HG02571 (cell line): Measurements from ENCODE around the gene ATP11B.

Source experiments
- ATAC-seq: cut with Tn5 transposase; IDR thresholded peaks from one replicate; pipeline ENCODE4 v1.9.1; 2021; ENCODE audit warnings: mild to moderate bottlenecking, moderate library complexity; ENCODE audit not compliant: unreplicated experiment

The ATP11B gene

DNA sequence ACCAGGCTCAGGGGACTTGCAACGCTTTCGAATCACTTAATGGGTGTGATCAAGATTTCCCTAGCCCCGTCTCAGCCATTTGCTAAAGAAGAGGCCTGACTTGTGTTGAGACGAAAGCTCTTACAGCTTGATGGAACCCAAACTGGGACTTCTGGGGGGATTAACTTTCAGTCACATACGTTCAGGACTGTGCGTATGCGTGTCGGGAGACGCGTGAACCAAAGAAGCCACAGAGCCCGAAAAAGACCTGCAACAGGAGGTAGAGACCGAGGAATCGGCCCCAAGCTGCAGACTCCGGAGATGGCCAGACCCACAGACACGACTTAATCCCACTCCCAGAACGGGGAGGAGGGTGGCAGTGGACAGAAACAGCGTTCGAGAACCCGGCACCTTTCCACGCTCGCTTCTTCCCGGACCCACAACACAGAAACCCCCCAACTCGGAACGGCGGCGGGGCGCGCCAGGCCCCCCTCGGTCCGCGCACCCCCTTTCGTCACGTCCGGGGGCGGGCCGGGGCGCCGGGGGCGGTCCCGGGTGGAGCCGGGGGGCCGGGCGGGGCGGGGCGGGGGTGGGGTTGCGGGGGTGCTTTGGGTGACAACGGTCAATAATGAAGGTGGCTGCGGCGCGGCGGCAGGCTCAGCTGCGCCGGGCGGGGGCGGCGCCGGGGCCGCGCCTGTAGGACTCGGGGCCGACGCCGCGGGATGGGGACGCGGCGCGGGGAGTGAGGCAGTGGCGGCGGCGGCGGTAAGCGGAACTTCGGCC lies at the start of gene ATP11B:
TSS of gene ATP11B (plus strand) at position 604 of the 762 bp plus-strand sequence. CDS start 256 bp downstream, outside the sequence.
- peak; percentile 75 for ATAC-seq

DNA sequence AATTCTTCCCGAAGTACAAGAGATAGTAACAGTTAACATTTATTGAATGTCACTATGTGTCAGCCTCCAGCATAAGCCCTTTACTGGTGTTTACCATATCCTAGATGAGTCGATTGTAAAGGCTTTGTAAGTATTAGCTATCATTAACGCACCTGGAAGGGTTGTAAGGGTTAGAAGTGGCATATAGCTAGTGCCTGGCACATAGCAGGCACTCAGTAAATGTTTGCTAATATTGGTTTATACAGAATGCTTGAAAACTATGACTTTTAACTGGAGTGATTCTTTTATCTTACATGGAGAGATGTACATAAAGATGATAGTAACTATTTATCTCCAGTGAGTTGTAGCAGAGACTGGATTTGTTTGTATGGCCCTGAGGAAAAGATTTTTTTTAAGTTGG lies 46.3 kb upstream of the ATP11B start:
- no peak for ATAC-seq

GRCh38 chr3:182755308-182755707 lies 38.0 kb upstream of the ATP11B start:
- ATAC-seq: no peak

DNA sequence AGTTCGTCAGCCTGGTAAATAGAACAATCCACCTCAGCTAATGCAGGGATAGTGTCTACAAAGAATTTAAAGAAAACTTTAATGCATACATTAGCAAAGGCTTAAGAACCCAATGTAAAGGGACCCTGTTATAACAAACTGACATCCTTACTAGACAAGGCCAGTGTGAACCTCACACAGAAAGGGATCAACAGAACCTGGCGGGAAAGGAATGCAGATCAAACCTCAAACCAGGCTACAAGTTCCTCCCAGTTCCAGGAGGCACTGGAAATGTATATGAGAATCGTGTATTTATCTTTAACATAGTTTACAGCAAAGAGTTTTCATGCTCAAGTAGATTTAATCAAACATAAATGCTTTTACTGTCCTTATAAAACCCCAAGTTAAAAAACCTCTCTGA lies 37.6 kb upstream of the ATP11B start:
- no peak for ATAC-seq

DNA sequence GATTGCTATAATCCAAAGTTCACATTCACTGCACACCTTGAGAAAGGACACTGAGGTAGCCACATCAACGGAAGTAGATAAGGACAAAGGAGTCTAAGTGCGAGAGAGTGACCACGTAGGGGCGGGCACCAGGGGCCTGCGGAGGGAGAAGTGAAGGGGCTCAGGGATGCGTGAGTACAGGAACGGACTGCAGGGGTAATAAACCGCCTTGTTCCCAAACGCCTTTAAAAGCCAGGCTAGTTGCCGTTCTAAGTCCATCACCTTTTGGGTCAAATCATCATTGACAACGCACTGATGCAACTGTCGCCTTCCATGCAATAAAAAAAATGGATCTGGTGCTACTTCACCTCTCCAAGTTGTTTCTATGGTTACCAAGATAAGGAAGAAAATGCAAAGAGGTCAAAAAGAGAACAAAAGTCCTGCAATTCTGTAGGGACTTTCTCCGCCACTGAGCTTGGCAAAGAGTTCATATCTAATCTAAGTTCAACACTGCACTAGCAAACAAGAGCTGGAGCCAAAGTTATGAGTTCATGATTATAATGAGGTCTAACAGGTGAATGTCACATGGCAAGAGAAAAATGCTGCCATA lies 32.6 kb upstream of the ATP11B start:
- ATAC-seq: no peak

GRCh38 chr3:182763896-182764295 lies 29.4 kb upstream of the ATP11B start:
- ATAC-seq: no peak

- ATAC-seq: no peak
Measured at GRCh38 chr3:182765287-182765686, 28.0 kb upstream of the ATP11B start.

DNA sequence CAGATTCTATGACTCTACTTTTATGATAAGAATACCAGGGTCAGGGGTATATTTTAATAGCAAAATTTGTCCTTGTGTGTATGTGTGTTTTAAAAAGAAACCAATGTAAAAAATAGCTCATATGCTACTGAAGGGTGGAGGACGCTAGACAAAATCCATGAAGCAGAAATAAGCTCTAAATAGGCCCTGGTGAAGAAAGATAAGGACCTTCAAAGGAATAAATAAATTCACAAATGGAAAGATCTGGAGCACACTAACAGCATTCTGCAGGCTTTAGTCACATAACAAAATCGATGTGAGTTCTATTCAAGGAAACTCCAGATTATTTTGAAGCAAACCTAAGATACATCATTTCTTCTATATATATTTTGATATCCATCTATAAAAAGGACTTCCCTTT lies 27.2 kb upstream of the ATP11B start:
- no peak for ATAC-seq

GRCh38 chr3:182768413-182768812 lies 24.9 kb upstream of the ATP11B start:
- no peak for ATAC-seq

DNA sequence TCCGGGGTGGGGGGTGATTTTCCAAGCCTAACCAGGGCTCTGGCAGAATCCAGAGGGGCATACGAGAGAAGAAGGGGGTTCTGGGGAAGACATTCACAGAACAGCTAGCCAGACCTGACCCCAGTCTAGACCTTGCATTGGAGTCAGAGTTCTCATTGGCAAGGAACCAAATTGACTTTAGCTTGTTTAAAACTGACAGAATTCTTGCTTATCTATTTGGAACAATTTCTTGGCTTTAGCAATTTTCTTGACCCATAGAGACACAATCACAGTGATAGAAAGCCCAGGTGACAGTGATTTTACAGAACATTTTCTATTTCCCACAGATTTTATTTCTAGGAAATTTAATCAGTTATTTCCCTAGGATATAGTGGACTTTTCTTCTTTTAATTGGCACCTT lies 23.6 kb upstream of the ATP11B start:
- ATAC-seq: no peak

GRCh38 chr3:182782149-182782548 lies 11.2 kb upstream of the ATP11B start:
- ATAC-seq: no peak

DNA sequence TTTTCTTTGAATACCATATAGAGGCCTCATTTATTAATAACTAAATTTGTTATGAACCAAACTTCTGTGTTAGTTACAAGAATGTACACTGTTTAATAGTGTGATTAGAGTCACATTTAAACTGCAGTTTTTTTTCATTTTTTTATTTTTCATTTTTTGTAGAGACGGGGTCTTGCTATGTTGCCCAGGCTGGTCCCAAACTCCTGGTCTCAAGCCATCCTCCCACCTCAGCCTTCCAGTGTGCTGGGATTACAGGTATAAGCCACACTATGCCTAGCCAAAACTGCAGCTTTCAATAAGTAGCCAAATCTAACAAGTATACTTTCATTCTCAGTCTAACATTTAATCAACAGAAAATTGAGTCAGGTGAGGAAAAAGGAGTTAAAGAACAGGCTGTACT lies 10.2 kb upstream of the ATP11B start:
- ATAC-seq: no peak

GRCh38 chr3:182784542-182784941 lies 8.8 kb upstream of the ATP11B start:
- ATAC-seq: no peak

DNA sequence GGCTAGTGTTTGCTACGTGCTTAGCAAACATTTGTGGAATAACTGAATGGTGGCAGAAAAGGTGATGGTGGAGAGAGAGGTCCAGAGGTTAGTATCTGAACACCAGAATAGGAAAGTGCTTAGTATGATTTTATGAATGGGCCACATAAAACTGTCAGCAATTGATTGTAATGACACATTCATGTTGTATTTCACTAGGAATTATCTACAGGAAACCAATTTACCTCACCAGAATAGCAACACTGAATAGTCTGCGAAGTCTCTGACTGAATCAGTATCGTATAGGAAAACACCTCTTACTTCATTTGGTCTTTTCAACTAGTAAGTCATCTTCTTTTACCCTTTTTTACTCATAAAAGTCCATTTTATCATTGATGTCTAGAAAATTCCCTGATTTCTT lies 8.2 kb upstream of the ATP11B start:
- no peak for ATAC-seq

DNA sequence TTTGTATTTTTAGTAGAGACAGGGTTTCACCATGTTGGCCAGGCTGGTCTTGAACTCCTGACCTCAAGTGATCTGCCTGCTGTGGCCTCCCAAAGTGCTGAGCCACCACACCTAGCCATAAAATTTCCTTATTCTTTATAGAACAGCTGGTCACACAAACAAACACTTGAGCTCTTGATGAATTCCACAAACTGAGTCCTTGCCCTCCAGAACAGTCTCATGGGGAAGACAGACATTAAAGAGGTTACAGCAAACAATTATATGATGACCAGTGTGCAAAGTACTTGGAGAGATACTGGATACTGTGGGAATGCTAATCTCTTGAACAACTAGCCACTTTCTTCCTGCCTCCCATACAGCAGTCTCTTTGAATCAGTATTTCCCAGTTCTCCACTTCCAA lies 7.5 kb upstream of the ATP11B start:
- ATAC-seq: no peak

GRCh38 chr3:182786564-182787196 lies 6.6 kb upstream of the ATP11B start:
- no peak for ATAC-seq

GRCh38 chr3:182787302-182788036 lies 5.8 kb upstream of the ATP11B start:
- ATAC-seq: no peak

DNA sequence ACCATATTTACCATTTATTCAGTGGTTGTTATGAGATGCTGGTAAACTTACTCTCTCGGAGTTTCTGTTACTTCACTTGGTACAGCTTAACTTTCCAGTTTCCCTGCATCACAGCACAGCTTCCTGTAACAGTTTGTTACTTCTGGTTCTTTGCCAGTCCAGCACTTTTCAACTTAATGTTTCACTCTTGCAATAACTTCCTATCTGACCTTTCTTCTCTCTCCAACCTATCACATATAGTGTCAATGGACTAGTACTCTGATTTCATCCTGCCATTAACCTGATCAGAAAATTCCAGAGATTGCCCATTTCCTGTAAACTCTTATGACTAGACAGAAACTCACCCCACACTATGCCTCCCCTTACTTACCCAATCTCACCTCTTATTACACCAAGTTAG lies 3.9 kb upstream of the ATP11B start:
- ATAC-seq: no peak

GRCh38 chr3:182790612-182791011 lies 2.7 kb upstream of the ATP11B start:
- no peak for ATAC-seq

- peak; percentile 39 for ATAC-seq
Measured at GRCh38 chr3:182793663-182794454, 555 bp downstream of the ATP11B start.
